ENCODE data around the gene CCDC157.
A peak's percentile ranks its signal among the peaks of the same experiment; 100 is the strongest.

Gene CCDC157

DNA sequence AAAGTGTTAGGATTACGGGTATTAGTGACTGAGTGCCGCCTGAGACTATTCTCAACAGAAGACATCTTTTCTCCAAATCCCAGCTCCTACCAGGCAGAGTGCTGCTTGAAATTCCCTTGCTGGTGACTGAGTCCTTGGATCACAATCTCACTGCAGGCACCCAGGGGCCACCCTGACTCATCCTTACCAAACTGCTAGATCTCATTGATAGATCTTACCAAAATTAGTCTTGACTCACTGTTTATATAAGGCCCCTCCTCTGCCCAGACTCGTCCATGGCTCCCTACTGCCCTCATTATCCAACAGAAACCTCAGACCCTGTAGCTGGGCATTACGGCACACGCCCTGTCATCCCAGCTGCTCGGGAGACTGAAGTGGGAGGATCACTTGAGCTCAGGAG lies 44.8 kb upstream of the CCDC157 start:
- Histone ChIP-seq H3K4me3 (replicated peaks; ENCODE audit: insufficient read depth, low read length) (no peak overlapping the region), H3K27me3 (ENCODE audit: insufficient read depth, poor library complexity, severe bottlenecking) (no peaks in the 10 kb centered on the region), H3K27ac (replicated peaks) (no peak overlapping the region)
- DNase-seq (ENCODE audit: low read depth in 1 of 2, low spot score in 1 of 2): no peak
- TF ChIP-seq REST (IDR thresholded peaks at IDR 0.05; ENCODE audit: insufficient replicate concordance, low read depth) (no peak), GABPA (IDR thresholded peaks at IDR 0.05; ENCODE audit: low read depth) (no peak), POLR2AphosphoS5 (IDR thresholded peaks at IDR 0.05; ENCODE audit: low read depth) (no peak), SPI1 (IDR thresholded peaks at IDR 0.05; ENCODE audit: borderline replicate concordance, low read depth) (no peak)
- TF ChIP-seq, protein P1, sequence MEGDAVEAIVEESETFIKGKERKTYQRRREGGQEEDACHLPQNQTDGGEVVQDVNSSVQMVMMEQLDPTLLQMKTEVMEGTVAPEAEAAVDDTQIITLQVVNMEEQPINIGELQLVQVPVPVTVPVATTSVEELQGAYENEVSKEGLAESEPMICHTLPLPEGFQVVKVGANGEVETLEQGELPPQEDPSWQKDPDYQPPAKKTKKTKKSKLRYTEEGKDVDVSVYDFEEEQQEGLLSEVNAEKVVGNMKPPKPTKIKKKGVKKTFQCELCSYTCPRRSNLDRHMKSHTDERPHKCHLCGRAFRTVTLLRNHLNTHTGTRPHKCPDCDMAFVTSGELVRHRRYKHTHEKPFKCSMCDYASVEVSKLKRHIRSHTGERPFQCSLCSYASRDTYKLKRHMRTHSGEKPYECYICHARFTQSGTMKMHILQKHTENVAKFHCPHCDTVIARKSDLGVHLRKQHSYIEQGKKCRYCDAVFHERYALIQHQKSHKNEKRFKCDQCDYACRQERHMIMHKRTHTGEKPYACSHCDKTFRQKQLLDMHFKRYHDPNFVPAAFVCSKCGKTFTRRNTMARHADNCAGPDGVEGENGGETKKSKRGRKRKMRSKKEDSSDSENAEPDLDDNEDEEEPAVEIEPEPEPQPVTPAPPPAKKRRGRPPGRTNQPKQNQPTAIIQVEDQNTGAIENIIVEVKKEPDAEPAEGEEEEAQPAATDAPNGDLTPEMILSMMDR (IDR thresholded peaks at IDR 0.05; ENCODE audit: insufficient read depth, low read length): no peak

DNA sequence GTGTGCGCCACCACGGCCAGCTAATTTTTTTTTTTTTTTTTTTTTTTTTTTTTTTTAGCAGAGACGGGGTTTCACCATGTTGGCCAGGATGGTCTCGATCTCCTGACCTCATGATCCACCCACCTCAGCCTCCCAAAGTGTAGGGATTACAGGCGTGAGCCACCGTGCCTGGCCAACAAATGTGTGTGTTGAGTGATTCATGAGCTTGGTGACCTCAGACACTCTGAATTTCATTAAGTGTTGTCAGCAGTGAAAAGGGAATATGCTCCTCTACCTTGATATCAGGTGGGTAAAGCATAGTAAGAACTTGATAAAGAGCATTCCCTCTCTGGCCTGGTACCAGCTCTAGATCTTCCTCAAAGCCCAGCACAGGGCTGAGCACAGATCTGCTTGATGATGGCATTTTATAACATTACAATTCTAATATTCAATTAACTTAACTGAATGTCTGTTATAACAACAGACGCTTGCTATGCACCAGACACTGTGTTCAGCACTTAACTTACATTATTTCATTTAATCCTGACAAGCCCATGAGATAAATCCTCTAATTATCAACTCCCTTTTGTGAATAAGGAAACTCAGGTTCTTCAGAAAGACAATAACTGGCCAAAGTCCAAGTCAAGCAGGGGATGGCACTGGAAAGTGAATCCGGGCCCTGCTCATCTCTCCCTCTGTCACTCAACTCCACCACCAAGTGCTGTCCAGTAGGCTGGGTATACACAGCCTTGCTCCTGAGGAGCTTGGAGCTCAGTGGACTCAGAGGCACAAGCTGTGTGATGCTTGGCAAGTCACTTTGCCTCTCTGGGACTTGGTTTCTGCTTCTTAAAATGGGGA lies 43.1 kb upstream of the CCDC157 start:
- H3K27me3 ChIP-seq (ENCODE audit: insufficient read depth, poor library complexity, severe bottlenecking): no peaks in the 10 kb centered on the region
- TF ChIP-seq GABPA (IDR thresholded peaks at IDR 0.05; ENCODE audit: low read depth): no peak
- TF ChIP-seq POLR2AphosphoS5 (IDR thresholded peaks at IDR 0.05; ENCODE audit: low read depth): no peak
- TF ChIP-seq, protein P1 (IDR thresholded peaks at IDR 0.05; ENCODE audit: insufficient read depth, low read length): no peak
- no peak for TF ChIP-seq SPI1 (IDR thresholded peaks at IDR 0.05; ENCODE audit: borderline replicate concordance, low read depth)
- no peak for TF ChIP-seq REST (IDR thresholded peaks at IDR 0.05; ENCODE audit: insufficient replicate concordance, low read depth)
- H3K4me3 ChIP-seq (replicated peaks; ENCODE audit: insufficient read depth, low read length): no peak overlapping the region
- H3K27ac ChIP-seq (replicated peaks): no peak overlapping the region
- no peak for DNase-seq (ENCODE audit: low read depth in 1 of 2, low spot score in 1 of 2)

DNA sequence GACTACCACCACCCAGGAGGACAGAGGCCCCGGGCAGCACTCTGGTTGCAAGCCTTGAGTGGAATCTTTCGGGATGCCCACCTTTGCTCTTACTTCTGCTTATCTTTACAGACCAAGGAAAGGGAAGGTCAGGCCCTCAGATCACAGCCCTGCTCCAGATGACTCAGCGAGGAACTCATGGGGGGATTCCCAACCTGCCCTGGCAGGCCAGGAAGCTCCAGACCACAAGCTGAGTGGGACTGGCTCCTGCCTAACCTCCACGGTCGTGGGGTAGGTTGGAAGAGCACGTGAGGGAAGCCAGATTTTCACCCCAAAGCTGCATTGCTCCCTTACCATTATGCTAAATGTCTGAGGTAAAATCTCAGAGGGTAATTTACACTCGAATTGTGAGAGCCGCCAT lies 41.9 kb upstream of the CCDC157 start:
- DNase-seq (ENCODE audit: low read depth in 1 of 2, low spot score in 1 of 2): peak in 1 of 2 experiments; percentile 43
- Histone ChIP-seq H3K27me3 (ENCODE audit: insufficient read depth, poor library complexity, severe bottlenecking) (no peaks in the 10 kb centered on the region), H3K4me3 (replicated peaks; ENCODE audit: insufficient read depth, low read length) (no peak overlapping the region), H3K27ac (replicated peaks) (no peak overlapping the region)
- TF ChIP-seq REST (IDR thresholded peaks at IDR 0.05; ENCODE audit: insufficient replicate concordance, low read depth): no peak
- TF ChIP-seq, protein P1 (IDR thresholded peaks at IDR 0.05; ENCODE audit: insufficient read depth, low read length): no peak
- TF ChIP-seq POLR2AphosphoS5 (IDR thresholded peaks at IDR 0.05; ENCODE audit: low read depth): no peak
- TF ChIP-seq GABPA (IDR thresholded peaks at IDR 0.05; ENCODE audit: low read depth): no peak
- TF ChIP-seq SPI1 (IDR thresholded peaks at IDR 0.05; ENCODE audit: borderline replicate concordance, low read depth): no peak
